HG02763 (cell line): ENCODE data around the gene UQCRH.
"Not testable (repeated sequence)": the region's sequence is repeated elsewhere in the genome, so short reads cannot be mapped to it uniquely, and the experiment has no call there.

ENCODE experiments used
- ATAC-seq: cut with Tn5 transposase; IDR thresholded peaks from one replicate; pipeline ENCODE4 v1.9.1; 2021; ENCODE audit warnings: mild to moderate bottlenecking, moderate library complexity; ENCODE audit not compliant: unreplicated experiment

UQCRH gene

GRCh38 chr1:46331786-46332540 lies 28.5 kb downstream of the UQCRH start:
- ATAC-seq, result not testable (repeated sequence)

GRCh38 chr1:46333300-46334029 lies 30.0 kb downstream of the UQCRH start:
- ATAC-seq, result peak; percentile 42

- ATAC-seq, result no peak
Measured at GRCh38 chr1:46334030-46334384, 30.5 kb downstream of the UQCRH start.

GRCh38 chr1:46335081-46335480 lies 31.6 kb downstream of the UQCRH start:
- no peak for ATAC-seq

- ATAC-seq, result not testable (repeated sequence)
Measured at GRCh38 chr1:46337409-46337808, 33.9 kb downstream of the UQCRH start.

DNA sequence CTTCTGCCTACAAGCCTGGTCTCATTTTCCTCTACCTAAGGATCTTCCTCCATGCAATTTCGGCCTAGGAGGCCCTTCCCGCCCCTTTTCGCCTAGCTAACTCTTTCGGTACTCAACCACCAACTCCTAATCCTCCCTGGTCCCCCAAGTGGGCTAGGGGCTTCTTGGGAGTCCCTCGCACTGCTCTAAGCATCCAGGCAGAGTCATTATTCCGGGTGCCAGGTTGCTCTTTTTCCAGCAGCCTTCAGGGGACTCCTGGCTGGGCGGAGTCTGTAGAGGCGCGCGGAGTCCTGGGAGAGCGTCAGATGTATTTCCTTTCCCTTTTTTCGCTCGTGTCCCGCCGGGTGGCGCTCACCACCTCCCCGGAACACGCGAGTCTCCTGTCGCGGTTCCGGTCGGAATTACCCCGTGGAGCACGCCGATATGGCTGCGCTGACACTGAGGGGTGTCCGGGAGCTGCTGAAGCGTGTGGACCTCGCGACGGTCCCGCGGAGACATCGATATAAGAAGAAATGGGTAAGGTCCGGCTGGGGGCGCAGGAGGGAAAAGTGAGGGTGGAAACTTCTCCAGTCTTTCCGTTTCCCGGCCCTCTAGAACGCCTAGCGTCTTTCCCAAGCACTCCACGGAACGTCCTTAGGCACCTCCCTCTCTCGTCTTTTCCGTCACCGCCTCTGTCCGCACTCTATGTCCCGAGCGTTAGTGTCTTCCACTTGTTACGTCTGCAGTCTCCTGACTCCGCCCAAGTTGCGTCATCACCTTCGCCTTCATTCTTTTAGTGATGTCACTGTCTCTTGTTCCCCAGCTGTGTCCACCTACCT lies 37.1 kb downstream of the UQCRH start, which contains the start of gene NSUN4:
TSS of gene NSUN4 (plus strand) at position 404 of the 818 bp plus-strand sequence. CDS start at position 424, 20 bp downstream.
- ATAC-seq, result peak; percentile 86

GRCh38 chr1:46341222-46342083 lies 38.0 kb downstream of the UQCRH start:
- no peak for ATAC-seq

DNA sequence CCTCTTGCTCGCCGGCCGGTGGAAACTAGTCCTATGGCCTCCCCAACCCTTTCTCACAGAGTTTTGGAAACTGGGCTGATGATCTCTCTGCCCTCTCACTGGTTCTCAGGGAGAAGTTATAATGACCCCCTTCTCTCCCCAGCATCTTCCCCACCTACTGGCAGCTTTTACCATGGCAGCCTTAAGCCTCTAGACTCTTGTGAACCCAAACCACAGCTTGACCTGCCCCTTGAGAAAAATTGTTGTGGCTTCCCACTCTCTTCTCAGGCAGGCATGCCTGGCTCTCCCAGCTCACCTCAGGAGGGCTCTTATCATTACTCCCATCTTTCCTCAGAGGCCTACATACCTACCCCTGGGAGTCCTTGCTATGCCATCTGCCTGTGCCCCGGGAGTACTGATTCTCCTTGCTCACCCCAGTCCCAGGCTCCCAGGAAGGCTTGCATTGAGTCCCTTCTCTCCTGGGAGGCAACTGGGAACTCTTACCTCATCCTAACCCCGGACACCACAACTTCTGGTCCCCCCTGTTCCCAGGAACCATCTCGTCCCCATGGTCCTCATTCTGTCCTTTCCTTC lies 38.7 kb downstream of the UQCRH start:
- ATAC-seq, result no peak

- no peak for ATAC-seq
Measured at GRCh38 chr1:46342677-46343350, 39.3 kb downstream of the UQCRH start.

- no peak for ATAC-seq
Measured at GRCh38 chr1:46343351-46343695, 39.8 kb downstream of the UQCRH start.

GRCh38 chr1:46343705-46344104 lies 40.2 kb downstream of the UQCRH start:
- no peak for ATAC-seq

GRCh38 chr1:46344481-46344880 lies 41.0 kb downstream of the UQCRH start:
- ATAC-seq, result no peak

GRCh38 chr1:46345281-46345680 lies 41.8 kb downstream of the UQCRH start:
- ATAC-seq, result no peak

GRCh38 chr1:46352363-46352762 lies 48.9 kb downstream of the UQCRH start:
- no peak for ATAC-seq

- ATAC-seq, result not testable (repeated sequence)
Measured at GRCh38 chr1:46355920-46356319, 52.4 kb downstream of the UQCRH start.

GRCh38 chr1:46362158-46362557 lies 58.7 kb downstream of the UQCRH start:
- no peak for ATAC-seq

- ATAC-seq, result no peak
Measured at GRCh38 chr1:46363121-46363520, 59.6 kb downstream of the UQCRH start.

GRCh38 chr1:46364612-46365011 lies 61.1 kb downstream of the UQCRH start:
- no peak for ATAC-seq

GRCh38 chr1:46365796-46366195 lies 62.3 kb downstream of the UQCRH start:
- ATAC-seq, result not testable (repeated sequence)
